Activated CD4-positive, alpha-beta T cell treated with anti-CD3 and anti-CD28 coated beads for 24 hours (primary cell): Measurements from ENCODE around the gene LRRFIP2.

Source experiments
- DNase-seq, 2 donors: peaks; one replicate each; pipeline ENCODE4 v3.0.0-alpha.2; 2020; ENCODE audit warnings: low read depth in 2 of 2

Gene LRRFIP2

DNA sequence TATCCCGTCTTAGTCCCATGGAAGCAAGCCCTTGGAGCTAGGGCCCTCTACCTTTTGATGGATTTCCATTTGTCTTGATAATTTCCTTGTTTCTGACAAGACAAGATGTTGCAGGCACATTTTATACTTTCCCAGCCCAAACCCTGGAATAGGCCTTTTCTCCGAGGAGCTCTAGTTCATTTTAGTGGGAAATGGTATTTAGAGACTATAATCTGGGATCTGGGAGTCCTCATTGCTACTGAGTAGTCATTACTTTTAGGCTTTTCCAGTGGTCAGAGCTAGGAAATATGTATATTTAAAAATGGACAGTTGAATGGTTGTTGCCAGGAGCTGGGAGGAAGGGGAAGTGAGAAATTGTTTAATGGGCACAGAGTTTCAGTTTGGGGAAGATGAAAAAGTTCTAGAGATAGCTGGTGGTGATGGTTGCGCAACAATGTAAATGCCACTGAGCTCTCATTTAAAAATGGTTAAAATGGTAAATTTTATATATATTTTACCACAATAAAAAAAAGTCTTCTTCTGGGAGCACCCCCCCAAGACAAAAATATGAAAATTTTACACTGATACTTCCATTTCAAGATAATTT lies 149.5 kb downstream of the LRRFIP2 start:
- DNase-seq: no peak

DNA sequence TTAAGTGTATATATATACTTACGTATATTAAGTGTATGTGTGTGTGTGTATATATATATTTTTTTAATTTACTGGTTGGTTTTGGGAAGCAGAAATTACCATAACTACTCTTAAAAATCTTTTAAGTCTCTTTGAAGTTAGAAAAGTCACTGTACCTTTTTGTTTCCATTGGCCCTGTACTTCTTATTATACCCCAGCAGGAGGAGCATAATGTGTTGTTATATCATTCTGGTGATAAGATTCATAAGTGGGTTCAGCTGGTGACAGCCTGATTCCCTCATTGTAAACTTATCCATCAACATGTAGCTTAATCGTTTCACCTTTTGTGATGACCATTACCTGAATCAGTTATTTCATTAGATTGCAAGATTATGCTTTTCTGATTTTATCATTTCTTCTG lies 150.3 kb downstream of the LRRFIP2 start:
- no peak for DNase-seq

DNA sequence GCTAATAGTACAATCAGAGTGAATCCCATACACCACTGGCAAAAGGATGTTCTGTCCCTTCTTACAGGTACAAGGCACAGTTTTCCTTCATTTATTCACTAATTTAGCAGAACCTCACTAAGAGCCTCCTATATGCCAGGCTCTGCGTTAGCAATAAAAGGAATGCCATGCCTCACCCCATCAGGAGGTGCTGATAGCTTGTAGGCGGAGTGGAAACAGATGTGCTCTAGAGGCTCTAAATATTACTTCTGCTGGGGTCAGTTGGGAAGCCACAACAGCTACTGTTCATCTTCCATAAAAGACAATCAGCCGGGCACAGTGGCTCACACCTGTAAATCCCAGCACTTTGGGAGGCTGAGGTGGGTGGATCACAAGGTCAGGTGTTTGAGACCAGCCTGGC lies 156.7 kb downstream of the LRRFIP2 start:
- DNase-seq: no peak

DNA sequence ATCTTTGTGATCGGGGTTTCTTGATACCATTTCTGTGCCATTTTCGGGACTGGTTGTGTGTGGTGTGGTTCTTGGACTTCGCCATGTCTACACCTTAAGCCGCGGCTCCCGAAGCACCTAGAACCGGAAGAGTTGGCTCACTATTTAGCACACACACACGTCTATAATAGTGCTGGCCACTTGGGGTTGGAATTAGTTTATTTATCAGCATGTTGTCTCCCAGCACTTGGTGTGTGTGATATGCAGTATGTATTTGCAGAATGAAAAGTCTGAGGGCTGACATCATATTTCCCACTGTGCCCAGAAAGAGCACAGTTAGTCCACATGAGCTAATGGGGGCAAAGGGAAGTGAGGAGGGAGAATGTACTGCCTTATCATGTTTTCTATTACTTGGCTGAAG lies 157.5 kb downstream of the LRRFIP2 start:
- no peak for DNase-seq

DNA sequence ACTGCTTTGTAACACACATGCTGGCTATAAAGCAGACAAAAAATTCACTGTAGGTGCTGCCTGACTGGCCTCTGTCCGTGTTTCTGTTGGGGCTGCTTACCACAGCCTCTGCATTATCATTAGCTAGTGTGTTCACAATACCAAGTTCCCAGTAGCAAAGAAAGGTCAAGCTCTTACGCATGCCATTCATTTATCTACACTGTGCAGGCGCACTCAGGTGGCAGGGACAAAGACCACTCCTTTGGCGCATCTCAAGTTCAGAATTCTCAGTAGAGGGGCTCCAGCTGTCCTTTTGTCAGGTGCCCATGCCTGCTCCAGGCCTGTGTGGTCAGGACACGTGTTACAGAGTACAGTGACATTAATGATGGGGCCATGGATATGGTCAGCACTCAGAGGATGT lies 158.7 kb downstream of the LRRFIP2 start:
- no peak for DNase-seq

DNA sequence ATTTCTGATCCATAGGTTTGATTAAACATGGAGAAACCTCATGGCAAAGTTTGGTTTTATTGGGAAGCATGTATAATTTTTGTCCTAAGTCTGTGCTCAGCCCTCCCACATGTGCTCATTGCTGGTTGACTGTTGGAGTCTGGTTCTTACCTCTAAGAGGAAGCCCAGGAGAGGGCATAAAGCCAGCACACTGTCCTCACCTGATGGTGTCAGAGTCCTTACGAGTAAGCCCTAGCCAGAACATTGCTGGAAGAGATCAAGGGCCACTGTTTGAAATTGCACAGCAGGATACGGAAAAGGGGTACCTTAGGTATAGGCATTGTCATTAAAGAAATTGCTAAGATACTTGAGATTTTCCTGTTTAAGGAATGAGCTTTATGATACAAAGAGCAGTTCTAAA lies 159.8 kb downstream of the LRRFIP2 start:
- no peak for DNase-seq
